Activated naive CD4-positive, alpha-beta T cell treated with anti-CD3 and anti-CD28 coated beads, Interleukin-2, amount 50 U/mL, for 16 hours (primary cell): ENCODE measurements around the gene TF.

ENCODE experiments used
- DNase-seq: peaks from one replicate; pipeline ENCODE4 v3.0.0-alpha.2; 2020

TF gene

GRCh38 chr3:133747907-133748639, 1.9 kb downstream of the TF start:
- no peak for DNase-seq

GRCh38 chr3:133749427-133750258, 3.5 kb downstream of the TF start:
- no peak for DNase-seq

- DNase-seq, result no peak
Observed at GRCh38 chr3:133750259-133750656, 4.1 kb downstream of the TF start.

- DNase-seq, result no peak
Observed at GRCh38 chr3:133753107-133753778, 7.0 kb downstream of the TF start.

- DNase-seq, result no peak
Observed at GRCh38 chr3:133753779-133754164, 7.6 kb downstream of the TF start.

GRCh38 chr3:133754455-133754854, 8.3 kb downstream of the TF start:
- no peak for DNase-seq

GRCh38 chr3:133754973-133755828, 9.0 kb downstream of the TF start:
- DNase-seq, result no peak

- no peak for DNase-seq
Observed at GRCh38 chr3:133756716-133757694, 10.8 kb downstream of the TF start.

GRCh38 chr3:133757701-133758567, 11.7 kb downstream of the TF start:
- no peak for DNase-seq

- DNase-seq, result no peak
Observed at GRCh38 chr3:133758568-133758928, 12.4 kb downstream of the TF start.

GRCh38 chr3:133758964-133759739, 13.0 kb downstream of the TF start:
- DNase-seq, result no peak

GRCh38 chr3:133759740-133760305, 13.6 kb downstream of the TF start:
- DNase-seq, result no peak

GRCh38 chr3:133760916-133761315, 14.7 kb downstream of the TF start:
- DNase-seq, result no peak

- DNase-seq, result no peak
Observed at GRCh38 chr3:133761605-133762484, 15.7 kb downstream of the TF start.

GRCh38 chr3:133762539-133762938, 16.3 kb downstream of the TF start:
- DNase-seq, result no peak

GRCh38 chr3:133763797-133764683, 17.8 kb downstream of the TF start:
- DNase-seq, result no peak

GRCh38 chr3:133765256-133765655, 19.1 kb downstream of the TF start:
- no peak for DNase-seq
